T1000 (cell line): ENCODE results near the gene FOXA2.

Source experiments
- DNase-seq: peaks from one replicate; lab custom pipeline; 2025; ENCODE audit warnings: mixed read lengths; lab: John Stamatoyannopoulos, UW

The FOXA2 gene

GRCh38 chr20:22536956-22537756 lies 47.2 kb downstream of the FOXA2 start:
- no peak for DNase-seq

- DNase-seq: no peak
Observed at GRCh38 chr20:22536141-22536828, 48.1 kb downstream of the FOXA2 start.

GRCh38 chr20:22535483-22535882 lies 48.9 kb downstream of the FOXA2 start:
- no peak for DNase-seq

DNA sequence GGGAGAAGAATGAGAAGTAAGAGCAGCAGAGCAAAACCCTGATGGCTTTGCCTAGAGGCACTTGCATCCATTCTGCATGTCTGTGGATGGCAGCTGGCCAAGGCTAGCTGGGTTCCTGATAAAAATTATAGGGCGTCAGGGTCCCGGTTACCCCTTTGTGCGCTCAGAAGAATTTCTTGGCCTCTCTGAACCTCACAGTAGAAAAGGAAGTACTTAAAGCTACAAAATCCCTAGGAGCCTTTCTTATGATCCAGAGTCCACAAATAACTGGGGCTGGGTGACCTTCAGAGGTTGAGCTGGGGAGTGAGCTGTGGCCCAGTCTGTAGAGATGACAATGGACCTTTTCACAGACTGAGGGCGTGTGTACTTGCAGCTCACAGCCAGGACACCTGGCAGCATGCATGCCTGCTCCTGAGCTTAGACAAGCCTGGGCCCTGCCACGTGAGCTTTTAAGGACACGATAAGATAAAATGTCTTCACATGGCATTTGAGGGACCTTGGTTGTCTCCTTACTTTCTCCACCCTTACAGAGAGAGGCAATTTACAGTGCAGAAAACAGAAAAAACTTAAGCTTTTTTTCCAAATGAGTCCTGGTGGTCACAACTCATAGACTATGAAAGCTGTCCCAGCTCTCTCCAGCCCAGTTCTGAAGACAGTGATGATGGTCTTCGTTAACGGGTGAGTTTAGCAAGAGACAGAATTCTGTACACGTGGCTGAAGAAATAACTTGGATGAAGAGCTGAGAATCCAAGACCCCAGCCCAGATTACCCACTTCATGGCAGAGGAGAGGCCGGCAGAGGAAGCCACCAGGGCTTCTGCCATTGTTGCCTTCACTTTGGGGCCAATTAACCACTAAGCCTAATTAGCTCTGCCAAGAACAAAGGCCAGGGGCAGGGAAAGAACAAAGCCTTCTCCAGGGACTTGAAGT lies 50.3 kb downstream of the FOXA2 start:
- no peak for DNase-seq

GRCh38 chr20:22532598-22532997 lies 51.8 kb downstream of the FOXA2 start:
- no peak for DNase-seq

GRCh38 chr20:22531756-22532155 lies 52.6 kb downstream of the FOXA2 start:
- DNase-seq: no peak

GRCh38 chr20:22531056-22531615 lies 53.2 kb downstream of the FOXA2 start:
- no peak for DNase-seq
